ENCODE data around the gene GOLGA8S.
"Not testable (repeated sequence)": the region's sequence is repeated elsewhere in the genome, so short reads cannot be mapped to it uniquely, and the experiment has no call there.

The GOLGA8S gene

GRCh38 chr15:23398357-23398756, 43.8 kb downstream of the GOLGA8S start:
- not testable (repeated sequence) for DNase-seq

GRCh38 chr15:23399207-23399606, 44.7 kb downstream of the GOLGA8S start:
- DNase-seq, result not testable (repeated sequence)

GRCh38 chr15:23401627-23402026, 47.1 kb downstream of the GOLGA8S start:
- no peak for DNase-seq

GRCh38 chr15:23402140-23402539, 47.6 kb downstream of the GOLGA8S start:
- DNase-seq, result no peak

GRCh38 chr15:23402544-23402943, 48.0 kb downstream of the GOLGA8S start:
- no peak for DNase-seq

- DNase-seq, result no peak
These were observed 49.0 kb downstream of the GOLGA8S start for GRCh38 chr15:23403550-23403949.

GRCh38 chr15:23411841-23412240, 57.3 kb downstream of the GOLGA8S start:
- DNase-seq, result no peak

GRCh38 chr15:23412881-23413600, 58.5 kb downstream of the GOLGA8S start:
- not testable (repeated sequence) for DNase-seq

All from NCI-H2171 (cell line).